ENCODE data around the gene SYNE2. TPM values are rescaled to one million over a fixed set of nuclear protein-coding genes. Genes with fewer than 3 reads are reported as not detected.

Gene SYNE2
- total RNA-seq, 1 experiment from 2014 or later: 67.4 TPM

GRCh38 chr14:64112867-64113678 is 260.3 kb downstream of the SYNE2 start:
- CTCF ChIA-PET: interaction anchor here (1.3 to 3.1 kb wide), 3 partner anchors 31 to 53 kb away, joined by 4 to 13 read pairs (median 6); no protein-coding TSS in a partner anchor
- TSS peak; percentile 77 for BruUV-seq (replicated peaks)
- Mint-ChIP-seq H3K27me3 (ENCODE audit: insufficient read depth, unreplicated experiment) (no peaks in the 10 kb centered on the region), H3K9me3 (ENCODE audit: unreplicated experiment) (no peaks in the 10 kb centered on the region), H3K27ac (ENCODE audit: low read depth, unreplicated experiment) (peak overlapping the region; percentile 98), H3K36me3 (ENCODE audit: insufficient read depth, unreplicated experiment) (peaks cover 21% of the 10 kb centered on the region), H3K4me1 (ENCODE audit: insufficient read depth, unreplicated experiment) (peaks cover 65% of the 10 kb centered on the region), H3K4me3 (ENCODE audit: unreplicated experiment) (peak overlapping the region; percentile 90)
- intact Hi-C loops (cut with micrococcal nuclease): loop anchor here (1.0 kb wide), 1 partner anchor 73 kb away; no protein-coding TSS in a partner anchor
- TF ChIP-seq, protein P1, sequence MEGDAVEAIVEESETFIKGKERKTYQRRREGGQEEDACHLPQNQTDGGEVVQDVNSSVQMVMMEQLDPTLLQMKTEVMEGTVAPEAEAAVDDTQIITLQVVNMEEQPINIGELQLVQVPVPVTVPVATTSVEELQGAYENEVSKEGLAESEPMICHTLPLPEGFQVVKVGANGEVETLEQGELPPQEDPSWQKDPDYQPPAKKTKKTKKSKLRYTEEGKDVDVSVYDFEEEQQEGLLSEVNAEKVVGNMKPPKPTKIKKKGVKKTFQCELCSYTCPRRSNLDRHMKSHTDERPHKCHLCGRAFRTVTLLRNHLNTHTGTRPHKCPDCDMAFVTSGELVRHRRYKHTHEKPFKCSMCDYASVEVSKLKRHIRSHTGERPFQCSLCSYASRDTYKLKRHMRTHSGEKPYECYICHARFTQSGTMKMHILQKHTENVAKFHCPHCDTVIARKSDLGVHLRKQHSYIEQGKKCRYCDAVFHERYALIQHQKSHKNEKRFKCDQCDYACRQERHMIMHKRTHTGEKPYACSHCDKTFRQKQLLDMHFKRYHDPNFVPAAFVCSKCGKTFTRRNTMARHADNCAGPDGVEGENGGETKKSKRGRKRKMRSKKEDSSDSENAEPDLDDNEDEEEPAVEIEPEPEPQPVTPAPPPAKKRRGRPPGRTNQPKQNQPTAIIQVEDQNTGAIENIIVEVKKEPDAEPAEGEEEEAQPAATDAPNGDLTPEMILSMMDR (IDR thresholded peaks at IDR 0.05; ENCODE audit: unreplicated experiment): no peak
- POLR2A ChIA-PET: interaction anchor here (0.6 to 5.5 kb wide), 17 partner anchors 8 to 259 kb away, joined by 3 to 121 read pairs (median 4); no protein-coding TSS in a partner anchor
- DNase-seq (ENCODE audit: unreplicated experiment): peak; percentile 91

- ChIA-PET POLR2A (interaction anchor here (0.6 to 5.5 kb wide), 11 partner anchors 10 to 340 kb away, joined by 3 to 121 read pairs (median 3); no protein-coding TSS in a partner anchor), CTCF (interaction anchor here (0.6 to 3.1 kb wide), 4 partner anchors 27 to 73 kb away, joined by 3 to 13 read pairs (median 4); no protein-coding TSS in a partner anchor)
- H3K4me3 Mint-ChIP-seq (ENCODE audit: unreplicated experiment): peak overlapping the region; percentile 90
- no peaks in the 10 kb centered on the region for H3K27me3 Mint-ChIP-seq (ENCODE audit: insufficient read depth, unreplicated experiment)
- H3K27ac Mint-ChIP-seq (ENCODE audit: low read depth, unreplicated experiment): peak overlapping the region; percentile 98
- peak; percentile 86 for DNase-seq (ENCODE audit: unreplicated experiment)
- BruUV-seq (replicated peaks): no TSS peak
- intact Hi-C loops (cut with micrococcal nuclease): no loop called here
- peaks cover 66% of the 10 kb centered on the region for H3K4me1 Mint-ChIP-seq (ENCODE audit: insufficient read depth, unreplicated experiment)
- TF ChIP-seq, protein P1 (IDR thresholded peaks at IDR 0.05; ENCODE audit: unreplicated experiment): no peak
- peaks cover 30% of the 10 kb centered on the region for H3K36me3 Mint-ChIP-seq (ENCODE audit: insufficient read depth, unreplicated experiment)
- H3K9me3 Mint-ChIP-seq (ENCODE audit: unreplicated experiment): no peaks in the 10 kb centered on the region
Observed at GRCh38 chr14:64114166-64114565, 261.4 kb downstream of the SYNE2 start.

DNA sequence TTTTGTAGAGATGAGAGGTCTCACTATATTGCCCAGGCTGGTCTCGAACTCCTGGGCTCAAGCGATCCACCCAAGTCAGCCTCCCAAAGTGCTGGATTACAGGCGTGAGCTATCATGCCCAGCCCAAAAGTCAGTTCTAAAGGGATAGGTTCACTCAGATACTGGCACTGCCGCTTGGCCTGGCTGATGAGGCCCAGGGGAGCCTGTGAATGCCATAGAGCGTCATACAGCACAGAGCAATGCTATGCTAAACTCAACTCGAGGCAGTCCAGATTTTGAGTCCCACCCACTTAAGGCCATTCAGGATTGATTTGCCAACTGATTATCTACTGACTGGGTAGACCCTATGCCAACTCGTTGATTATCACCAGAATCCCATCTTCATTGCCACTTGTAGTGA is 262.0 kb downstream of the SYNE2 start:
- H3K27ac Mint-ChIP-seq (ENCODE audit: low read depth, unreplicated experiment): peak overlapping the region; percentile 98
- peaks cover 66% of the 10 kb centered on the region for H3K4me1 Mint-ChIP-seq (ENCODE audit: insufficient read depth, unreplicated experiment)
- ChIA-PET CTCF (interaction anchor here (0.5 to 3.1 kb wide), 7 partner anchors 18 to 263 kb away, joined by 3 to 13 read pairs (median 3); no protein-coding TSS in a partner anchor), POLR2A (interaction anchor here (0.9 to 5.5 kb wide), 6 partner anchors 15 to 261 kb away, joined by 3 to 121 read pairs (median 8); no protein-coding TSS in a partner anchor)
- intact Hi-C loops (cut with micrococcal nuclease): loop anchor here (5.0 kb wide), 1 partner anchor 32 kb away; no protein-coding TSS in a partner anchor
- no TSS peak for BruUV-seq (replicated peaks)
- H3K4me3 Mint-ChIP-seq (ENCODE audit: unreplicated experiment): peak overlapping the region; percentile 90
- TF ChIP-seq, protein P1 (IDR thresholded peaks at IDR 0.05; ENCODE audit: unreplicated experiment): no peak
- H3K27me3 Mint-ChIP-seq (ENCODE audit: insufficient read depth, unreplicated experiment): no peaks in the 10 kb centered on the region
- H3K36me3 Mint-ChIP-seq (ENCODE audit: insufficient read depth, unreplicated experiment): peaks cover 36% of the 10 kb centered on the region
- no peaks in the 10 kb centered on the region for H3K9me3 Mint-ChIP-seq (ENCODE audit: unreplicated experiment)
- no peak for DNase-seq (ENCODE audit: unreplicated experiment)

- CTCF ChIA-PET: interaction anchor here (0.6 to 3.1 kb wide), 5 partner anchors 42 to 237 kb away, joined by 3 to 13 read pairs (median 3); no protein-coding TSS in a partner anchor
- POLR2A ChIA-PET: interaction anchor here (0.6 to 5.5 kb wide), 5 partner anchors 33 to 79 kb away, joined by 4 to 121 read pairs (median 32); no protein-coding TSS in a partner anchor
- peaks cover 60% of the 10 kb centered on the region for H3K4me1 Mint-ChIP-seq (ENCODE audit: insufficient read depth, unreplicated experiment)
- BruUV-seq (replicated peaks): no TSS peak
- TF ChIP-seq, protein P1 (IDR thresholded peaks at IDR 0.05; ENCODE audit: unreplicated experiment): no peak
- H3K36me3 Mint-ChIP-seq (ENCODE audit: insufficient read depth, unreplicated experiment): peaks cover 42% of the 10 kb centered on the region
- intact Hi-C loops (cut with micrococcal nuclease): loop anchor here (5.0 kb wide), 1 partner anchor 33 kb away; no protein-coding TSS in a partner anchor
- no peak for DNase-seq (ENCODE audit: unreplicated experiment)
- H3K27me3 Mint-ChIP-seq (ENCODE audit: insufficient read depth, unreplicated experiment): no peaks in the 10 kb centered on the region
- H3K4me3 Mint-ChIP-seq (ENCODE audit: unreplicated experiment): peak overlapping the region; percentile 90
- H3K9me3 Mint-ChIP-seq (ENCODE audit: unreplicated experiment): no peaks in the 10 kb centered on the region
- H3K27ac Mint-ChIP-seq (ENCODE audit: low read depth, unreplicated experiment): peak overlapping the region; percentile 98
Observed at GRCh38 chr14:64115401-64115800, 262.6 kb downstream of the SYNE2 start.

Measured in MCF 10A (cell line).